ENCODE measurements around the gene PPP2R5E. TPM values are rescaled to one million over a fixed set of nuclear protein-coding genes. Genes with fewer than 3 reads are reported as not detected.

PPP2R5E gene
- total and polyA plus RNA-seq, 2 donors (not counting 1 experiment from before 2014, with no cell fraction given), result 18.5 to 38.8 TPM

GRCh38 chr14:63496837-63497400, 46.3 kb downstream of the PPP2R5E start:
- H3K27me3 ChIP-seq (ENCODE audit: control insufficient read depth, insufficient read depth, low read length), result no peaks in the 10 kb centered on the region
- H3K9me3 ChIP-seq (ENCODE audit: control insufficient read depth, insufficient read depth, low read depth, low read length), result no peaks in the 10 kb centered on the region
- no peak overlapping the region for H3K9ac ChIP-seq (ENCODE audit: insufficient read depth, low read length)
- no peak for DNase-seq (ENCODE audit: low read depth in 2 of 2)
- H3K36me3 ChIP-seq (ENCODE audit: control insufficient read depth, insufficient read depth, low read length), result no peaks in the 10 kb centered on the region
- no peak overlapping the region for H3K4me2 ChIP-seq (ENCODE audit: extremely low read depth, insufficient read depth, low read length)
- peaks cover 6% of the 10 kb centered on the region for H3K4me1 ChIP-seq (ENCODE audit: control insufficient read depth, extremely low read depth, insufficient read depth, low read length)
- no peaks in the 10 kb centered on the region for H4K20me1 ChIP-seq (ENCODE audit: control insufficient read depth, extremely low read depth, insufficient read depth, low read length)
- TF ChIP-seq CTCF (conservative IDR thresholded peaks at IDR 0.05 in 1 of 2, IDR thresholded peaks at IDR 0.05 in 1 of 2; ENCODE audit: low read depth in 1 of 2, low read length in 2 of 2) (no peak), EZH2 (IDR thresholded peaks at IDR 0.05; ENCODE audit: low read length, missing control alignments) (no peak)
- peaks cover 36% of the 10 kb centered on the region for H3K79me2 ChIP-seq (ENCODE audit: control insufficient read depth, insufficient read depth, low read length)
- no peak overlapping the region for H3K27ac ChIP-seq (ENCODE audit: insufficient read depth, low read length)
- H3K4me3 ChIP-seq (replicated peaks in 1 of 4; ENCODE audit: control extremely low read depth in 1 of 4, insufficient read depth in 1 of 4, low read depth in 3 of 4, low read length in 4 of 4), result no peak overlapping the region
- no peak overlapping the region for H2AFZ ChIP-seq (ENCODE audit: low read length)

GRCh38 chr14:63493246-63493645, 49.9 kb downstream of the PPP2R5E start:
- H3K4me3 ChIP-seq (replicated peaks in 1 of 4; ENCODE audit: control extremely low read depth in 1 of 4, insufficient read depth in 1 of 4, low read depth in 3 of 4, low read length in 4 of 4), result no peak overlapping the region
- H3K27ac ChIP-seq (ENCODE audit: insufficient read depth, low read length), result peak overlapping the region; percentile 61
- H4K20me1 ChIP-seq (ENCODE audit: control insufficient read depth, extremely low read depth, insufficient read depth, low read length), result no peaks in the 10 kb centered on the region
- no peaks in the 10 kb centered on the region for H3K9me3 ChIP-seq (ENCODE audit: control insufficient read depth, insufficient read depth, low read depth, low read length)
- H3K36me3 ChIP-seq (ENCODE audit: control insufficient read depth, insufficient read depth, low read length), result no peaks in the 10 kb centered on the region
- TF ChIP-seq CTCF (conservative IDR thresholded peaks at IDR 0.05 in 1 of 2, IDR thresholded peaks at IDR 0.05 in 1 of 2; ENCODE audit: low read depth in 1 of 2, low read length in 2 of 2), result peak in 1 of 2 donors; percentile 21
- TF ChIP-seq EZH2 (IDR thresholded peaks at IDR 0.05; ENCODE audit: low read length, missing control alignments), result no peak
- DNase-seq (ENCODE audit: low read depth in 2 of 2), result peak; percentile 43 to 45
- H3K9ac ChIP-seq (ENCODE audit: insufficient read depth, low read length), result no peak overlapping the region
- peaks cover 7% of the 10 kb centered on the region for H3K4me1 ChIP-seq (ENCODE audit: control insufficient read depth, extremely low read depth, insufficient read depth, low read length)
- no peaks in the 10 kb centered on the region for H3K27me3 ChIP-seq (ENCODE audit: control insufficient read depth, insufficient read depth, low read length)
- peaks cover 51% of the 10 kb centered on the region for H3K79me2 ChIP-seq (ENCODE audit: control insufficient read depth, insufficient read depth, low read length)
- no peak overlapping the region for H2AFZ ChIP-seq (ENCODE audit: low read length)
- no peak overlapping the region for H3K4me2 ChIP-seq (ENCODE audit: extremely low read depth, insufficient read depth, low read length)

- Histone ChIP-seq H3K9me3 (ENCODE audit: control insufficient read depth, insufficient read depth, low read depth, low read length) (no peaks in the 10 kb centered on the region), H3K79me2 (ENCODE audit: control insufficient read depth, insufficient read depth, low read length) (peaks cover 53% of the 10 kb centered on the region), H3K4me1 (ENCODE audit: control insufficient read depth, extremely low read depth, insufficient read depth, low read length) (peaks cover 7% of the 10 kb centered on the region), H4K20me1 (ENCODE audit: control insufficient read depth, extremely low read depth, insufficient read depth, low read length) (no peaks in the 10 kb centered on the region), H3K36me3 (ENCODE audit: control insufficient read depth, insufficient read depth, low read length) (no peaks in the 10 kb centered on the region), H3K27ac (ENCODE audit: insufficient read depth, low read length) (peak overlapping the region; percentile 61), H3K4me3 (replicated peaks in 1 of 4; ENCODE audit: control extremely low read depth in 1 of 4, insufficient read depth in 1 of 4, low read depth in 3 of 4, low read length in 4 of 4) (no peak overlapping the region), H3K9ac (ENCODE audit: insufficient read depth, low read length) (no peak overlapping the region), H3K4me2 (ENCODE audit: extremely low read depth, insufficient read depth, low read length) (no peak overlapping the region), H2AFZ (ENCODE audit: low read length) (no peak overlapping the region), H3K27me3 (ENCODE audit: control insufficient read depth, insufficient read depth, low read length) (no peaks in the 10 kb centered on the region)
- DNase-seq (ENCODE audit: low read depth in 2 of 2), result peak; percentile 37 to 88
- TF ChIP-seq EZH2 (IDR thresholded peaks at IDR 0.05; ENCODE audit: low read length, missing control alignments) (no peak), CTCF (conservative IDR thresholded peaks at IDR 0.05 in 1 of 2, IDR thresholded peaks at IDR 0.05 in 1 of 2; ENCODE audit: low read depth in 1 of 2, low read length in 2 of 2) (no peak)
These were observed 50.8 kb downstream of the PPP2R5E start for GRCh38 chr14:63492391-63492790.
